Activated T-cell treated with anti-CD3 and anti-CD28 coated beads for 4 hours (primary cell): ENCODE data around the gene UBR2.
"Not testable (repeated sequence)": the region's sequence is repeated elsewhere in the genome, so short reads cannot be mapped to it uniquely, and the experiment has no call there.

Experiments
- DNase-seq: peaks from one replicate; pipeline ENCODE4 v3.0.0-alpha.2; 2020

UBR2 gene

GRCh38 chr6:42618686-42619085 is 54.9 kb downstream of the UBR2 start:
- DNase-seq, result no peak

GRCh38 chr6:42619963-42620362 is 56.1 kb downstream of the UBR2 start:
- no peak for DNase-seq

GRCh38 chr6:42624601-42625000 is 60.8 kb downstream of the UBR2 start:
- DNase-seq, result no peak

- no peak for DNase-seq
Measured at GRCh38 chr6:42627044-42627443, 63.2 kb downstream of the UBR2 start.

GRCh38 chr6:42627674-42628073 is 63.8 kb downstream of the UBR2 start:
- DNase-seq, result no peak

- no peak for DNase-seq
Measured at GRCh38 chr6:42628604-42629003, 64.8 kb downstream of the UBR2 start.

GRCh38 chr6:42629845-42630244 is 66.0 kb downstream of the UBR2 start:
- no peak for DNase-seq

- DNase-seq, result no peak
Measured at GRCh38 chr6:42637681-42638080, 73.9 kb downstream of the UBR2 start.

GRCh38 chr6:42642794-42643193 is 79.0 kb downstream of the UBR2 start:
- no peak for DNase-seq

- DNase-seq, result no peak
Measured at GRCh38 chr6:42644211-42644610, 80.4 kb downstream of the UBR2 start.

GRCh38 chr6:42652024-42652746 is 88.4 kb downstream of the UBR2 start:
- DNase-seq, result no peak

GRCh38 chr6:42653851-42654250 is 90.0 kb downstream of the UBR2 start:
- DNase-seq, result no peak

- DNase-seq, result no peak
Measured at GRCh38 chr6:42659806-42660205, 96.0 kb downstream of the UBR2 start.

GRCh38 chr6:42661540-42662153 is 97.8 kb downstream of the UBR2 start:
- DNase-seq, result peak; percentile 87

- no peak for DNase-seq
Measured at GRCh38 chr6:42664718-42665117, 100.9 kb downstream of the UBR2 start.

GRCh38 chr6:42674368-42674767 is 110.5 kb downstream of the UBR2 start:
- not testable (repeated sequence) for DNase-seq

- DNase-seq, result no peak
Measured at GRCh38 chr6:42674780-42675179, 111.0 kb downstream of the UBR2 start.

GRCh38 chr6:42679358-42679757 is 115.5 kb downstream of the UBR2 start:
- DNase-seq, result no peak

- DNase-seq, result no peak
Measured at GRCh38 chr6:42688281-42688680, 124.5 kb downstream of the UBR2 start.

GRCh38 chr6:42689371-42689770 is 125.5 kb downstream of the UBR2 start:
- no peak for DNase-seq

- DNase-seq, result no peak
Measured at GRCh38 chr6:42690151-42690702, 126.4 kb downstream of the UBR2 start.

- no peak for DNase-seq
Measured at GRCh38 chr6:42690872-42691271, 127.0 kb downstream of the UBR2 start.

- DNase-seq, result no peak
Measured at GRCh38 chr6:42692137-42692911, 128.5 kb downstream of the UBR2 start.
